ENCODE data around the gene PAPLN. TPM values are rescaled to one million over a fixed set of nuclear protein-coding genes. Genes with fewer than 3 reads are reported as not detected.

PAPLN gene
- total and polyA plus RNA-seq, 2 of the 8 experiments (the other 6 are each of a cell fraction or from before 2014, with no cell fraction given): 14.8 to 25.6 TPM

DNA sequence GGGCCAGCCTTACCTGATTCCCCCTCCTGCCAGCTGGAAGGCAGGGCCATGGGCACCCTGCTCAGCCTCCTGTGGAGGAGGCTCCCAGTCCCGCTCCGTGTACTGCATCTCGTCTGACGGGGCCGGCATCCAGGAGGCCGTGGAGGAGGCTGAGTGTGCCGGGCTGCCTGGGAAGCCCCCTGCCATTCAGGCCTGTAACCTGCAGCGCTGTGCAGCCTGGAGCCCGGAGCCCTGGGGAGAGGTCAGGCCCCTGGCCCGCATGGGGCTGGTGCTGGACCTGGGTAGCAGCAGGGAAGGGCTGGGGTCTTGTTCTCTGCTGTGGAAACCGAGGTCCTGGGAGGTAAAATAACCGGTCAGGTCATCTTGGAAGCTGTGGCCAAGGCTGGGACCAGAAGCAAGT is 16.4 kb downstream of the PAPLN start:
- H4K5ac ChIP-seq (ENCODE audit: insufficient read length, low read depth, low read length): no peak overlapping the region
- no peak overlapping the region for H2AFZ ChIP-seq (ENCODE audit: low read length)
- H2AK5ac ChIP-seq (ENCODE audit: low read depth, low read length): no peak overlapping the region
- no peak overlapping the region for H2BK15ac ChIP-seq (ENCODE audit: low read length)
- no peaks in the 10 kb centered on the region for H3K23me2 ChIP-seq (ENCODE audit: low read depth, low read length)
- no peaks in the 10 kb centered on the region for H3K79me2 ChIP-seq (ENCODE audit: control insufficient read depth in 1 of 2, insufficient read depth in 2 of 2, low read length in 2 of 2)
- H3K14ac ChIP-seq (ENCODE audit: insufficient read length): no peak overlapping the region
- no peaks in the 10 kb centered on the region; a peak in 1 of 7 replicates for H3K4me1 ChIP-seq (replicated peaks in 1 of 4; ENCODE audit: control insufficient read depth in 3 of 4, insufficient read depth in 4 of 4, low read length in 3 of 4)
- no peak overlapping the region for H3K27ac ChIP-seq (ENCODE audit: low read depth, low read length)
- TF ChIP-seq RXRA (IDR thresholded peaks at IDR 0.05; ENCODE audit: insufficient read depth, low read depth, low read length): no peak
- TF ChIP-seq HDAC2 (IDR thresholded peaks at IDR 0.05; ENCODE audit: borderline replicate concordance in 1 of 2, low read depth in 2 of 2, low read length in 2 of 2): no peak
- no peak for TF ChIP-seq PHF8 (conservative IDR thresholded peaks at IDR 0.05; ENCODE audit: low read depth, low read length)
- no peak for TF ChIP-seq JUN (IDR thresholded peaks at IDR 0.05; ENCODE audit: low read depth, low read length)
- TF ChIP-seq ASH2L (IDR thresholded peaks at IDR 0.05; ENCODE audit: low read length): no peak
- no peak for TF ChIP-seq RFX5 (IDR thresholded peaks at IDR 0.05; ENCODE audit: borderline replicate concordance, low read depth, low read length)
- TF ChIP-seq, protein P1, sequence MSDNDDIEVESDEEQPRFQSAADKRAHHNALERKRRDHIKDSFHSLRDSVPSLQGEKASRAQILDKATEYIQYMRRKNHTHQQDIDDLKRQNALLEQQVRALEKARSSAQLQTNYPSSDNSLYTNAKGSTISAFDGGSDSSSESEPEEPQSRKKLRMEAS (IDR thresholded peaks at IDR 0.05): no peak
- TF ChIP-seq BACH1 (IDR thresholded peaks at IDR 0.05; ENCODE audit: low read length): no peak
- no peak for TF ChIP-seq YY1 (IDR thresholded peaks at IDR 0.05; ENCODE audit: low read depth, low read length)
- TF ChIP-seq SRF (IDR thresholded peaks at IDR 0.05; ENCODE audit: low read depth, low read length): no peak
- no peak for FAIRE-seq
- no peak overlapping the region for H2BK20ac ChIP-seq (ENCODE audit: low read length)
- H3K36me3 ChIP-seq (ENCODE audit: control insufficient read depth in 2 of 4, insufficient read depth in 4 of 4, low read length in 3 of 4): peaks cover 0 to 11% (median 7%) of the 10 kb centered on the region in 4 experiments; a peak in 5 of 8 replicates
- no peak overlapping the region for H3K18ac ChIP-seq (ENCODE audit: extremely low read depth, low read length)
- no peak overlapping the region for H3K4me2 ChIP-seq (ENCODE audit: insufficient read depth in 1 of 2, low read depth in 2 of 2, low read length in 2 of 2)
- no peaks in the 10 kb centered on the region for H3K79me1 ChIP-seq (ENCODE audit: low read depth, low read length)
- H3K9me3 ChIP-seq (ENCODE audit: insufficient read depth in 2 of 2, low read depth in 1 of 2, low read length in 1 of 2): no peaks in the 10 kb centered on the region
- no peak overlapping the region for H3K4me3 ChIP-seq (ENCODE audit: extremely low read depth in 1 of 4, insufficient read depth in 2 of 4, low read depth in 3 of 4, low read length in 4 of 4)
- H3K9ac ChIP-seq (replicated peaks in 1 of 4; ENCODE audit: extremely low read depth in 1 of 4, low read depth in 3 of 4, low read length in 3 of 4): no peak overlapping the region
- ChIA-PET POLR2A (ENCODE audit: partially characterized antibody) (interaction anchor here (0.6 to 1.3 kb wide), 2 partner anchors 18 to 187 kb away, joined by 3 to 4 read pairs; no protein-coding TSS in a partner anchor), CTCF (ENCODE audit: partially characterized antibody) (interaction anchor here (0.6 to 1.0 kb wide), 2 partner anchors 12 to 503 kb away, joined by 3 to 4 read pairs; no protein-coding TSS in a partner anchor)
- H3K27me3 ChIP-seq (replicated peaks in 1 of 4; ENCODE audit: control insufficient read depth in 3 of 4, extremely low read depth in 1 of 4, insufficient read depth in 3 of 4, low read length in 3 of 4): no peaks in the 10 kb centered on the region
- peak overlapping the region; percentile 35; the same call in 1 of the 2 replicates for H4K8ac ChIP-seq (ENCODE audit: extremely low read depth, insufficient read depth, low read length)
- no peak overlapping the region for H4K91ac ChIP-seq (replicated peaks; ENCODE audit: insufficient read length, low read length)
- H2BK12ac ChIP-seq (ENCODE audit: low read depth, low read length): no peak overlapping the region
- H2BK120ac ChIP-seq (replicated peaks; ENCODE audit: low read depth, low read length): no peak overlapping the region
- no peak overlapping the region for H3K4ac ChIP-seq (replicated peaks; ENCODE audit: insufficient read length, low read depth, low read length)
- H2BK5ac ChIP-seq (ENCODE audit: low read depth, low read length): no peak overlapping the region
- H4K20me1 ChIP-seq (replicated peaks in 1 of 2; ENCODE audit: control insufficient read depth in 1 of 2, insufficient read depth in 2 of 2, low read length in 2 of 2): peaks cover 0 to 7% of the 10 kb centered on the region in 2 experiments
- no peak overlapping the region for H3K23ac ChIP-seq (ENCODE audit: insufficient read length)
- H3K56ac ChIP-seq (replicated peaks; ENCODE audit: insufficient read length, low read depth, low read length): no peak overlapping the region
- 91% methylated on average over 11 of the region's 12 CpGs; no CpG with 5 or more reads in 1 of the 2 experiments for WGBS, 2 experiments (ENCODE audit: extremely low coverage in 1 of 2, insufficient coverage in 1 of 2, insufficient read length in 1 of 2, insufficient replicate concordance in 2 of 2, low coverage in 1 of 2, low lambda C conversion rate in 2 of 2, missing lambda C conversion rate in 1 of 2)
- no peak for DNase-seq (ENCODE audit: low read depth in 1 of 2, low spot score in 2 of 2)

Measured in H1 (cell line).